Upper lobe of left lung (tissue), 4 donors: ENCODE data around the gene TMEM41B.

Experiments
- POLR2A ChIP-seq, 4 donors: fragments of 450-650 bp; IDR thresholded peaks; one replicate each; pipeline ENCODE4 v1.5.1; 2016 to 2017; ENCODE audit warnings: antibody characterized with exemption in 4 of 4, mild to moderate bottlenecking in 2 of 4
- POLR2AphosphoS5 ChIP-seq, 2 donors: sonication (generic); formaldehyde crosslinking; IDR thresholded peaks; one replicate each; pipeline ENCODE4 v1.5.1; 2017; ENCODE audit warnings: antibody characterized with exemption in 2 of 2
- TF ChIP-seq, protein P1 (sequence below), 6 experiments: fragments of 450-650 bp in 4 of 6; fragments of 200-600 bp in 2 of 6; sonication (generic) in 2 of 6; IDR thresholded peaks; one replicate each; pipeline ENCODE4 v1.5.1; 2016 to 2019; ENCODE audit warnings: antibody characterized with exemption in 6 of 6

DNA sequence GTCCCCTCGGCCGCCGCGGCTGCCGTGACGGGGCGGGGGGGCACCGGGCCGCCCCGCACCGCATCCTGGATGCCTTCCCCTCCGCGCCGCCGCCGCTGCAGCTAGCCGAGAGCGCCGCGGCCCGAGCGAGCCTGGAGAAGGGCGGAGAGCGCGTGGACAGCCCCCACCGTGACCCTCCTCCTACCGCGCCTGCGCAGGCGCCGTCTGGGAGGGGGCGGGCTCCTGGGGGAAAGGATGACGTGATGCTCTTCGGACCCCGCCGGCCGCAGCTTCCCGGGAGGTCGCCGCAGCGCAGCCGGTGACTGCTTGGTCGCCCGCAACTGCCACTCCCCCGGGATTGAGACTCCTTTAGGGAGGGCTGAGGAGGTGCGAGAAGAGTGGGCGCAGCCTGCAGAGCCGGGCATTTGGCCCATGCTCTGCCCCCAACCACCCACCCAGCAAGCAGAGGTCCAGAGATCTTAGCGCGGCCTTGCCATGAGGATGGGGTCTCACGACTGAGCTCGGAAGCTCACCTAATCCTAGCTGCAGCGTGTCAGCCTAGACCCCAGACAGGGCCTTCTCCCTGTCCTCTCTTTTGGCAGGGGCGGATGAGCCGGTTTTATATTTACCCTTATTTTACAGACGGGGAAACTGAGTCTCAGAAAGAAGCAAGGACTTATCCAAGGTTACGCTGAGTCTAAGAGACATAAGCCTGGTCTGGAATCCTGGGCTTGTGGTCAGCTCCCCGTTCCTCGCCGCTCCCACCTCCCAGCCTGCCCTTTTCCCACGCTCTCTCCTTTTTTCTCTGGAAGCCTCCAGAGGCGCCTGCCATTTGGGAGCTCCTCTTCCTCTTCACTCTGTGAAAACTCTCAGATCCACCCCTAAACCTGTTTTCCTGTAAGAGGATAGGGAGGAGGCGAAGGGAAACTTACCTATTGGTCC is 48.9 kb downstream of the TMEM41B start, which contains the start of gene DENND5A:
- TF ChIP-seq, protein P1, sequence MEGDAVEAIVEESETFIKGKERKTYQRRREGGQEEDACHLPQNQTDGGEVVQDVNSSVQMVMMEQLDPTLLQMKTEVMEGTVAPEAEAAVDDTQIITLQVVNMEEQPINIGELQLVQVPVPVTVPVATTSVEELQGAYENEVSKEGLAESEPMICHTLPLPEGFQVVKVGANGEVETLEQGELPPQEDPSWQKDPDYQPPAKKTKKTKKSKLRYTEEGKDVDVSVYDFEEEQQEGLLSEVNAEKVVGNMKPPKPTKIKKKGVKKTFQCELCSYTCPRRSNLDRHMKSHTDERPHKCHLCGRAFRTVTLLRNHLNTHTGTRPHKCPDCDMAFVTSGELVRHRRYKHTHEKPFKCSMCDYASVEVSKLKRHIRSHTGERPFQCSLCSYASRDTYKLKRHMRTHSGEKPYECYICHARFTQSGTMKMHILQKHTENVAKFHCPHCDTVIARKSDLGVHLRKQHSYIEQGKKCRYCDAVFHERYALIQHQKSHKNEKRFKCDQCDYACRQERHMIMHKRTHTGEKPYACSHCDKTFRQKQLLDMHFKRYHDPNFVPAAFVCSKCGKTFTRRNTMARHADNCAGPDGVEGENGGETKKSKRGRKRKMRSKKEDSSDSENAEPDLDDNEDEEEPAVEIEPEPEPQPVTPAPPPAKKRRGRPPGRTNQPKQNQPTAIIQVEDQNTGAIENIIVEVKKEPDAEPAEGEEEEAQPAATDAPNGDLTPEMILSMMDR (IDR thresholded peaks at IDR 0.05) = no peak
- TF ChIP-seq POLR2A (IDR thresholded peaks at IDR 0.05) (peak in 3 of 4 donors; percentile 70 to 87 (median 75)), POLR2AphosphoS5 (IDR thresholded peaks at IDR 0.05) (peak; percentile 79 to 93)
